Inflammatory macrophage treated with lipopolysaccharide for 4 hours (primary cell): Measurements from ENCODE around the gene CBFA2T3.

Experiments
- DNase-seq: peaks from one replicate; pipeline ENCODE4 v3.0.0-alpha.2; 2020

Gene CBFA2T3

GRCh38 chr16:88828711-88829110, 148.3 kb downstream of the CBFA2T3 start:
- DNase-seq: no peak

- no peak for DNase-seq
These were observed 149.3 kb downstream of the CBFA2T3 start for GRCh38 chr16:88827727-88828126.

GRCh38 chr16:88826070-88826840, 150.8 kb downstream of the CBFA2T3 start:
- DNase-seq: no peak

GRCh38 chr16:88825146-88825545, 151.9 kb downstream of the CBFA2T3 start:
- no peak for DNase-seq
